ENCODE data around the gene SLF2. TPM values are rescaled to one million over a fixed set of nuclear protein-coding genes. Genes with fewer than 3 reads are reported as not detected.

Gene SLF2
- total and polyA plus RNA-seq, 9 of the 15 experiments (the other 6 are each of a cell fraction or from before 2014, with no cell fraction given): 1.7 to 18.4 (median 7.8) TPM

- TF ChIP-seq, protein P1, sequence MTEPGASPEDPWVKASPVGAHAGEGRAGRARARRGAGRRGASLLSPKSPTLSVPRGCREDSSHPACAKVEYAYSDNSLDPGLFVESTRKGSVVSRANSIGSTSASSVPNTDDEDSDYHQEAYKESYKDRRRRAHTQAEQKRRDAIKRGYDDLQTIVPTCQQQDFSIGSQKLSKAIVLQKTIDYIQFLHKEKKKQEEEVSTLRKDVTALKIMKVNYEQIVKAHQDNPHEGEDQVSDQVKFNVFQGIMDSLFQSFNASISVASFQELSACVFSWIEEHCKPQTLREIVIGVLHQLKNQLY (CRISPR knock-in tag; conservative IDR thresholded peaks at IDR 0.05): no peak
- TF ChIP-seq, protein P2, sequence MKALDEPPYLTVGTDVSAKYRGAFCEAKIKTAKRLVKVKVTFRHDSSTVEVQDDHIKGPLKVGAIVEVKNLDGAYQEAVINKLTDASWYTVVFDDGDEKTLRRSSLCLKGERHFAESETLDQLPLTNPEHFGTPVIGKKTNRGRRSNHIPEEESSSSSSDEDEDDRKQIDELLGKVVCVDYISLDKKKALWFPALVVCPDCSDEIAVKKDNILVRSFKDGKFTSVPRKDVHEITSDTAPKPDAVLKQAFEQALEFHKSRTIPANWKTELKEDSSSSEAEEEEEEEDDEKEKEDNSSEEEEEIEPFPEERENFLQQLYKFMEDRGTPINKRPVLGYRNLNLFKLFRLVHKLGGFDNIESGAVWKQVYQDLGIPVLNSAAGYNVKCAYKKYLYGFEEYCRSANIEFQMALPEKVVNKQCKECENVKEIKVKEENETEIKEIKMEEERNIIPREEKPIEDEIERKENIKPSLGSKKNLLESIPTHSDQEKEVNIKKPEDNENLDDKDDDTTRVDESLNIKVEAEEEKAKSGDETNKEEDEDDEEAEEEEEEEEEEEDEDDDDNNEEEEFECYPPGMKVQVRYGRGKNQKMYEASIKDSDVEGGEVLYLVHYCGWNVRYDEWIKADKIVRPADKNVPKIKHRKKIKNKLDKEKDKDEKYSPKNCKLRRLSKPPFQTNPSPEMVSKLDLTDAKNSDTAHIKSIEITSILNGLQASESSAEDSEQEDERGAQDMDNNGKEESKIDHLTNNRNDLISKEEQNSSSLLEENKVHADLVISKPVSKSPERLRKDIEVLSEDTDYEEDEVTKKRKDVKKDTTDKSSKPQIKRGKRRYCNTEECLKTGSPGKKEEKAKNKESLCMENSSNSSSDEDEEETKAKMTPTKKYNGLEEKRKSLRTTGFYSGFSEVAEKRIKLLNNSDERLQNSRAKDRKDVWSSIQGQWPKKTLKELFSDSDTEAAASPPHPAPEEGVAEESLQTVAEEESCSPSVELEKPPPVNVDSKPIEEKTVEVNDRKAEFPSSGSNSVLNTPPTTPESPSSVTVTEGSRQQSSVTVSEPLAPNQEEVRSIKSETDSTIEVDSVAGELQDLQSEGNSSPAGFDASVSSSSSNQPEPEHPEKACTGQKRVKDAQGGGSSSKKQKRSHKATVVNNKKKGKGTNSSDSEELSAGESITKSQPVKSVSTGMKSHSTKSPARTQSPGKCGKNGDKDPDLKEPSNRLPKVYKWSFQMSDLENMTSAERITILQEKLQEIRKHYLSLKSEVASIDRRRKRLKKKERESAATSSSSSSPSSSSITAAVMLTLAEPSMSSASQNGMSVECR (CRISPR knock-in tag; IDR thresholded peaks at IDR 0.05): peak; percentile 83
- TF ChIP-seq, protein P3, sequence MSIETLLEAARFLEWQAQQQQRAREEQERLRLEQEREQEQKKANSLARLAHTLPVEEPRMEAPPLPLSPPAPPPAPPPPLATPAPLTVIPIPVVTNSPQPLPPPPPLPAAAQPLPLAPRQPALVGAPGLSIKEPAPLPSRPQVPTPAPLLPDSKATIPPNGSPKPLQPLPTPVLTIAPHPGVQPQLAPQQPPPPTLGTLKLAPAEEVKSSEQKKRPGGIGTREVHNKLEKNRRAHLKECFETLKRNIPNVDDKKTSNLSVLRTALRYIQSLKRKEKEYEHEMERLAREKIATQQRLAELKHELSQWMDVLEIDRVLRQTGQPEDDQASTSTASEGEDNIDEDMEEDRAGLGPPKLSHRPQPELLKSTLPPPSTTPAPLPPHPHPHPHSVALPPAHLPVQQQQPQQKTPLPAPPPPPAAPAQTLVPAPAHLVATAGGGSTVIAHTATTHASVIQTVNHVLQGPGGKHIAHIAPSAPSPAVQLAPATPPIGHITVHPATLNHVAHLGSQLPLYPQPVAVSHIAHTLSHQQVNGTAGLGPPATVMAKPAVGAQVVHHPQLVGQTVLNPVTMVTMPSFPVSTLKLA (conservative IDR thresholded peaks at IDR 0.05): peak; percentile 77 to 89
- peak in 2 of 3 experiments; percentile 37 to 74 for TF ChIP-seq YY1 (IDR thresholded peaks at IDR 0.05; ENCODE audit: borderline replicate concordance in 1 of 3, control insufficient read depth in 1 of 3, extremely low read depth in 1 of 3, insufficient read depth in 3 of 3, insufficient read length in 1 of 3, insufficient replicate concordance in 2 of 3, low read depth in 1 of 3, low read length in 2 of 3)
- TF ChIP-seq NCOA4 (IDR thresholded peaks at IDR 0.05; ENCODE audit: partially characterized antibody): no peak
- TF ChIP-seq CC2D1A (IDR thresholded peaks at IDR 0.05): no peak
- TF ChIP-seq RHOXF2B (CRISPR knock-in tag; conservative IDR thresholded peaks at IDR 0.05): no peak
- TF ChIP-seq TEAD1 (CRISPR knock-in tag; IDR thresholded peaks at IDR 0.05): 0 out of 4 replicates have a peak, but pooled peaks of 1 of the 2 experiments have one; percentile 23
- no peak for TF ChIP-seq EZH2 (IDR thresholded peaks at IDR 0.05; ENCODE audit: borderline replicate concordance, low read depth, low read length)
- no peak for TF ChIP-seq ZNF217 (CRISPR knock-in tag; IDR thresholded peaks at IDR 0.05)
- TF ChIP-seq ZNF764 (CRISPR knock-in tag; IDR thresholded peaks at IDR 0.05; ENCODE audit: low read depth): no peak
- TF ChIP-seq RFX1 (IDR thresholded peaks at IDR 0.05): no peak
- TF ChIP-seq POLR2B (IDR thresholded peaks at IDR 0.05; ENCODE audit: low read depth, partially characterized antibody): peak; percentile 65
- TF ChIP-seq SMAD4 (CRISPR knock-in tag; conservative IDR thresholded peaks at IDR 0.05): 0 out of 2 replicates have a peak, but pooled peaks have one; percentile 50
- no peak for TF ChIP-seq CHD1 (IDR thresholded peaks at IDR 0.05; ENCODE audit: low read length)
- TF ChIP-seq HLTF (IDR thresholded peaks at IDR 0.05): no peak
- peak; percentile 48 for TF ChIP-seq PCBP1 (IDR thresholded peaks at IDR 0.05; ENCODE audit: low read depth, low read length, poor library complexity, severe bottlenecking)
- TF ChIP-seq RBM34 (IDR thresholded peaks at IDR 0.05; ENCODE audit: borderline replicate concordance, insufficient read depth, low read length): no peak
- no peak for TF ChIP-seq PHF21A (IDR thresholded peaks at IDR 0.05; ENCODE audit: borderline replicate concordance, low read depth)
Observed at GRCh38 chr10:100912605-100913469, at the start of gene SLF2 (continued).
